Naive thymus-derived CD8-positive, alpha-beta T cell (primary cell): Measurements from ENCODE around the gene LGALS3. TPM values are rescaled to one million over a fixed set of nuclear protein-coding genes. Genes with fewer than 3 reads are reported as not detected.
A peak's percentile ranks its signal among the peaks of the same experiment; 100 is the strongest.

Source experiments
- ATAC-seq, 2 donors: fragments of 150-1000 bp; cut with Tn5 transposase in 1 of 2; sonication (Bioruptor Pico), chemical (Tn5 transposase) in 1 of 2; 1 replicate in 1 of 2; 2 replicates in 1 of 2; pipeline ENCODE4 v1.10.0; 2021; ENCODE audit warnings: mild to moderate bottlenecking in 2 of 2, moderate library complexity in 2 of 2
- POLR2A ChIA-PET: fragments of 350-600 bp; sonication (Branson Sonifier 250); formaldehyde crosslinking; loops from one replicate; lab custom pipeline; 2021; ENCODE audit warnings: antibody characterized with exemption; lab: Charles Lee
- DNase-seq, 10 donors: peaks; one replicate each; pipeline versions ENCODE4 v3.0.0 to v3.0.0-alpha.2; 2020 to 2022
- H3K27ac Mint-ChIP-seq, 10 donors: one replicate each; pipeline ENCODE4 v1.8.0; 2020 to 2022; ENCODE audit warnings: mild to moderate bottlenecking in 10 of 10, mixed read lengths in 10 of 10, moderate library complexity in 4 of 10, inconsistent platforms in 1 of 10
- H3K27me3 Mint-ChIP-seq, 5 donors: one replicate each; pipeline ENCODE4 v1.8.0; 2021 to 2022; ENCODE audit warnings: mixed read lengths in 5 of 5
- H3K36me3 Mint-ChIP-seq, 3 donors: one replicate each; pipeline ENCODE4 v1.8.0; 2020 to 2022; ENCODE audit warnings: mixed read lengths in 3 of 3, mild to moderate bottlenecking in 2 of 3, inconsistent platforms in 1 of 3
- H3K4me1 Mint-ChIP-seq, 4 donors: one replicate each; pipeline ENCODE4 v1.8.0; 2021 to 2022; ENCODE audit warnings: mixed read lengths in 4 of 4
- H3K4me3 Mint-ChIP-seq, 10 donors: one replicate each; pipeline ENCODE4 v1.8.0; 2020 to 2022; ENCODE audit warnings: mild to moderate bottlenecking in 10 of 10, mixed read lengths in 10 of 10, moderate library complexity in 6 of 10, inconsistent platforms in 1 of 10
- H3K9me3 Mint-ChIP-seq, 9 donors: one replicate each; pipeline ENCODE4 v1.8.0; 2020 to 2022; ENCODE audit warnings: mixed read lengths in 9 of 9, mild to moderate bottlenecking in 3 of 9, inconsistent platforms in 1 of 9, moderate library complexity in 1 of 9
- polyA plus RNA-seq, 3 donors: library from polyadenylated mRNA; unstranded; fragments of 300-500 nt; fragmentation: Illumina TruSeq; gene quantifications; one replicate each; pipeline ENCODE4 v1.2.3, GENCODE V29; 2021
- total RNA-seq, 8 experiments: library from RNA in 2 of 8; stranded (reverse) in 2 of 8; gene quantifications; one replicate each; pipeline ENCODE4 v1.2.3 and lab custom pipeline; 2021 to 2026

LGALS3 gene
- total and polyA plus RNA-seq, 5 experiments from 2014 or later, result 0.18 to 7.2 (median 5.8) TPM

- no peak overlapping the region for H3K27ac Mint-ChIP-seq
- ATAC-seq, result no peak
Measured at GRCh38 chr14:55180434-55180833, 51.4 kb downstream of the LGALS3 start.

GRCh38 chr14:55188686-55189295, 59.7 kb downstream of the LGALS3 start:
- Mint-ChIP-seq H3K36me3 (no peaks in the 10 kb centered on the region), H3K4me1 (peaks cover 7 to 23% (median 18%) of the 10 kb centered on the region in 4 donors), H3K27me3 (no peaks in the 10 kb centered on the region), H3K4me3 (no peak overlapping the region), H3K9me3 (no peaks in the 10 kb centered on the region), H3K27ac (no peak overlapping the region)
- ATAC-seq (no peak), DNase-seq (no peak)
- POLR2A ChIA-PET, result no interaction called here

More at GRCh38 chr14:55180434-55180833, 51.4 kb downstream of the LGALS3 start:
- Mint-ChIP-seq H3K4me3 (no peak overlapping the region), H3K27me3 (no peaks in the 10 kb centered on the region), H3K36me3 (no peaks in the 10 kb centered on the region), H3K9me3 (no peaks in the 10 kb centered on the region), H3K4me1 (no peaks in the 10 kb centered on the region)
- POLR2A ChIA-PET, result no interaction called here
- DNase-seq, result no peak

GRCh38 chr14:55190906-55191202, 61.8 kb downstream of the LGALS3 start:
- no peak for DNase-seq
- ATAC-seq, result no peak
- Mint-ChIP-seq H3K27me3 (no peaks in the 10 kb centered on the region), H3K36me3 (no peaks in the 10 kb centered on the region), H3K27ac (peak overlapping the region in 1 of 10 donors; percentile 82), H3K4me1 (peaks cover 7 to 23% (median 18%) of the 10 kb centered on the region in 4 donors), H3K4me3 (peak overlapping the region; percentile 82 to 98 (median 90)), H3K9me3 (no peaks in the 10 kb centered on the region)
- POLR2A ChIA-PET, result no interaction called here

- DNase-seq (peak; percentile 71 to 93 (median 86)), ATAC-seq (peak; percentile 99)
- peak within 1 kb of the TSS; percentile 82 to 98 (median 90) for H3K4me3 Mint-ChIP-seq
- POLR2A ChIA-PET, result interaction anchor here (1.0 kb wide), 1 partner anchor 125 kb away, joined by 3 read pairs; no protein-coding TSS in a partner anchor
- peak within 1 kb of the TSS; percentile 32 to 90 (median 80) for H3K27ac Mint-ChIP-seq
- H3K4me1 Mint-ChIP-seq, result peaks cover 7 to 23% (median 18%) of the 10 kb centered on the region in 4 donors
- H3K9me3 Mint-ChIP-seq, result no peaks in the 10 kb centered on the region
- no peaks in the 10 kb centered on the region for H3K27me3 Mint-ChIP-seq
- H3K36me3 Mint-ChIP-seq, result no peaks in the 10 kb centered on the region
Measured at GRCh38 chr14:55191203-55192053, 62.4 kb downstream of the LGALS3 start, which contains the start of gene DLGAP5. Gene DLGAP5 (minus strand): TSS chr14:55191585. CDS start chr14:55189179, 2,406 bp downstream.

- peaks cover 7 to 23% (median 18%) of the 10 kb centered on the region in 4 donors for H3K4me1 Mint-ChIP-seq
- no peaks in the 10 kb centered on the region for H3K9me3 Mint-ChIP-seq
- H3K4me3 Mint-ChIP-seq, result peak overlapping the region; percentile 82 to 98 (median 90)
- no peaks in the 10 kb centered on the region for H3K27me3 Mint-ChIP-seq
- peak overlapping the region in 7 of 10 donors; percentile 1 to 81 (median 57) for H3K27ac Mint-ChIP-seq
- H3K36me3 Mint-ChIP-seq, result no peaks in the 10 kb centered on the region
- ATAC-seq, result no peak
- POLR2A ChIA-PET, result interaction anchor here (1.0 kb wide), 2 partner anchors 20 to 126 kb away, joined by 3 read pairs; no protein-coding TSS in a partner anchor
- DNase-seq, result no peak
Measured at GRCh38 chr14:55192054-55192621, 63.1 kb downstream of the LGALS3 start.

GRCh38 chr14:55194656-55195355, 65.8 kb downstream of the LGALS3 start:
- Mint-ChIP-seq H3K36me3 (no peaks in the 10 kb centered on the region), H3K27me3 (peaks cover 0 to 2% (median 0%) of the 10 kb centered on the region in 5 donors), H3K4me3 (no peak overlapping the region), H3K27ac (no peak overlapping the region), H3K9me3 (no peaks in the 10 kb centered on the region), H3K4me1 (peaks cover 7 to 23% (median 18%) of the 10 kb centered on the region in 4 donors)
- ATAC-seq (no peak), DNase-seq (no peak)
- POLR2A ChIA-PET, result no interaction called here

Other genes starting within 250 kb of the LGALS3 start
- 10 to 100 TPM; 22.3 to 24.6 TPM for gene GCH1, start 226.4 kb upstream of the LGALS3 start, total RNA-seq
- 10 to 100 TPM; 23.0 to 29.4 (median 24.3) TPM for gene GCH1, start 226.4 kb upstream of the LGALS3 start, polyA plus RNA-seq
- 1 to 10 TPM; 3.9 to 4.9 TPM for gene WDHD1, start 102.2 kb upstream of the LGALS3 start, total RNA-seq
- gene WDHD1, start 102.2 kb upstream of the LGALS3 start, polyA plus RNA-seq, result 1 to 10 TPM; 2.2 to 3.8 (median 2.4) TPM
- 10 to 100 TPM; 20.2 to 22.5 TPM for gene SOCS4, start 102.0 kb upstream of the LGALS3 start, total RNA-seq
- gene SOCS4, start 102.0 kb upstream of the LGALS3 start, polyA plus RNA-seq, result 1 to 10 TPM; 1.5 to 2.9 (median 1.9) TPM
- gene MAPK1IP1L, start 77.6 kb upstream of the LGALS3 start, total RNA-seq, result 10 to 100 TPM; 73.6 to 75.4 TPM
- 10 to 100 TPM; 59.4 to 75.4 (median 65.7) TPM for gene MAPK1IP1L, start 77.6 kb upstream of the LGALS3 start, polyA plus RNA-seq
- not detected for gene DLGAP5, start 62.3 kb downstream of the LGALS3 start, total RNA-seq
- gene DLGAP5, start 62.3 kb downstream of the LGALS3 start, polyA plus RNA-seq, result not detected
- gene FBXO34, start 142.2 kb downstream of the LGALS3 start, total RNA-seq, result 10 to 100 TPM; 24.4 to 25.5 TPM
- 10 to 100 TPM; 16.8 to 23.1 (median 17.8) TPM for gene FBXO34, start 142.2 kb downstream of the LGALS3 start, polyA plus RNA-seq